Omental fat pad (tissue), 4 donors: ENCODE results near the gene PRDM16. TPM values are rescaled to one million over a fixed set of nuclear protein-coding genes. Genes with fewer than 3 reads are reported as not detected.

Experiments
- ATAC-seq: fragments of 150-250 bp; one replicate; pipeline ENCODE4 v1.9.1; 2016; ENCODE audit warnings: mild to moderate bottlenecking, moderate library complexity; ENCODE audit not compliant: low FRiP score
- DNase-seq: peaks from one replicate; pipeline ENCODE4 v3.0.0-alpha.2; 2019; ENCODE audit warnings: low spot score
- CTCF ChIP-seq, 3 donors: fragments of 450-650 bp; IDR thresholded peaks; one replicate each; pipeline ENCODE4 v1.5.1; 2016 to 2017; ENCODE audit warnings: antibody characterized with exemption in 3 of 3, mild to moderate bottlenecking in 3 of 3, moderate library complexity in 2 of 3
- total RNA-seq, 4 donors: library from RNA; depleted of rRNA; stranded (reverse); fragments of >200 nt; gene quantifications; one replicate each; pipeline ENCODE4 v1.1.0, GENCODE V29; 2016

PRDM16 gene
- total RNA-seq, 4 donors from 2014 or later, result 0.19 to 3.8 (median 1.8) TPM

GRCh38 chr1:3417934-3418333 lies 348.9 kb downstream of the PRDM16 start:
- TF ChIP-seq CTCF (IDR thresholded peaks at IDR 0.05), result no peak
- ATAC-seq, result no peak
- no peak for DNase-seq

GRCh38 chr1:3418600-3418999 lies 349.6 kb downstream of the PRDM16 start:
- no peak for DNase-seq
- no peak for ATAC-seq
- TF ChIP-seq CTCF (IDR thresholded peaks at IDR 0.05), result no peak

GRCh38 chr1:3419415-3420204 lies 350.6 kb downstream of the PRDM16 start:
- TF ChIP-seq CTCF (IDR thresholded peaks at IDR 0.05), result no peak
- ATAC-seq (no peak), DNase-seq (no peak)

- ATAC-seq, result no peak
- DNase-seq, result no peak
- no peak for TF ChIP-seq CTCF (IDR thresholded peaks at IDR 0.05)
Observed at GRCh38 chr1:3420218-3420951, 351.4 kb downstream of the PRDM16 start.

- DNase-seq (no peak), ATAC-seq (no peak)
- no peak for TF ChIP-seq CTCF (IDR thresholded peaks at IDR 0.05)
Observed at GRCh38 chr1:3422638-3423037, 353.6 kb downstream of the PRDM16 start.

- TF ChIP-seq CTCF (IDR thresholded peaks at IDR 0.05), result no peak
- DNase-seq (no peak), ATAC-seq (no peak)
Observed at GRCh38 chr1:3423245-3423829, 354.3 kb downstream of the PRDM16 start.
